Keratinocyte (primary cell): Measurements from ENCODE around the gene SPAG5. TPM values are rescaled to one million over a fixed set of nuclear protein-coding genes. Genes with fewer than 3 reads are reported as not detected.
A peak's percentile ranks its signal among the peaks of the same experiment; 100 is the strongest.

ENCODE experiments used
- DNase-seq: peaks from one replicate; pipeline ENCODE4 v3.0.0-alpha.2; 2011; ENCODE audit warnings: low read depth, missing footprints, low spot score
- FAIRE-seq: peaks from 2 replicates; lab custom pipeline; 2011; peaks lifted over from hg19 to GRCh38; lab: Jason Lieb, UNC
- H2AFZ ChIP-seq: 2 replicates; pipeline ENCODE4 v1.6.0; 2012; ENCODE audit warnings: low read length, control low read depth, inconsistent platforms; ENCODE audit not compliant: control insufficient read depth
- H3K27ac ChIP-seq: 2 replicates; pipeline ENCODE4 v1.5.1; 2011; ENCODE audit warnings: low read length; ENCODE audit not compliant: control insufficient read depth, insufficient read depth
- H3K27me3 ChIP-seq: 3 replicates; pipeline ENCODE4 v1.6.0; 2011; ENCODE audit warnings: low read length; ENCODE audit not compliant: control insufficient read depth, insufficient read depth; ENCODE audit errors: extremely low read depth
- H3K36me3 ChIP-seq, 2 experiments: 2 replicates in 1 of 2; 3 replicates in 1 of 2; pipeline ENCODE4 v1.5.1; 2011; ENCODE audit warnings: low read length in 2 of 2, mild to moderate bottlenecking in 1 of 2; ENCODE audit not compliant: control insufficient read depth in 2 of 2, insufficient read depth in 2 of 2; ENCODE audit errors: extremely low read depth in 1 of 2
- H3K4me1 ChIP-seq: 3 replicates; pipeline ENCODE4 v1.5.1; 2011; ENCODE audit warnings: low read length; ENCODE audit not compliant: control insufficient read depth, insufficient read depth; ENCODE audit errors: extremely low read depth
- H3K4me2 ChIP-seq: 3 replicates; pipeline ENCODE4 v1.6.0; 2011; ENCODE audit warnings: low read depth, low read length; ENCODE audit not compliant: control insufficient read depth, insufficient read depth; ENCODE audit errors: extremely low read depth
- H3K4me3 ChIP-seq, 3 experiments: fragments of 200-600 bp in 1 of 3; sonication (generic) in 1 of 3; 2 replicates in 2 of 3; 3 replicates in 1 of 3; pipeline ENCODE4 v1.5.1; 2011 to 2016; ENCODE audit warnings: low read length in 3 of 3, mild to moderate bottlenecking in 3 of 3, control low read depth in 2 of 3, inconsistent platforms in 1 of 3, low read depth in 1 of 3, mixed read lengths in 1 of 3, mixed run types in 1 of 3, moderate library complexity in 1 of 3; ENCODE audit not compliant: control insufficient read depth in 2 of 3, insufficient read depth in 2 of 3; ENCODE audit errors: extremely low read depth in 1 of 3
- H3K79me2 ChIP-seq: 2 replicates; pipeline ENCODE4 v1.6.0; 2012; ENCODE audit warnings: low read length; ENCODE audit not compliant: control insufficient read depth, insufficient read depth
- H3K9ac ChIP-seq: 3 replicates; pipeline ENCODE4 v1.6.0; 2011; ENCODE audit warnings: low read length; ENCODE audit not compliant: control insufficient read depth, insufficient read depth; ENCODE audit errors: extremely low read depth
- H3K9me1 ChIP-seq: 3 replicates; pipeline ENCODE4 v1.6.0; 2011; ENCODE audit warnings: low read length; ENCODE audit not compliant: control insufficient read depth, insufficient read depth; ENCODE audit errors: extremely low read depth
- H3K9me3 ChIP-seq: 2 replicates; pipeline ENCODE4 v1.5.1; 2012; ENCODE audit warnings: low read depth, low read length; ENCODE audit not compliant: control insufficient read depth
- H4K20me1 ChIP-seq: 3 replicates; pipeline ENCODE4 v1.6.0; 2011; ENCODE audit warnings: low read length; ENCODE audit not compliant: control insufficient read depth, insufficient read depth; ENCODE audit errors: extremely low read depth
- EZH2 ChIP-seq: IDR thresholded peaks from one replicate; pipeline ENCODE4 v1.6.1; 2012; ENCODE audit warnings: inconsistent platforms, mild to moderate bottlenecking, low read length, moderate library complexity
- dilution Hi-C: fragments of 300-500 bp; cut with MboI; formaldehyde crosslinking; loops from one replicate; pipeline ENCODE4 v1.7.0; 2020; ENCODE audit warnings: low sequenced_read_pairs; ENCODE audit not compliant: extremely low pct_ligation_motif_present
- polyA plus RNA-seq, 5 experiments: library from polyadenylated mRNA; depleted of rRNA in 3 of 5; stranded (reverse) in 3 of 5; stranded (forward) in 1 of 5; unstranded in 1 of 5; fragments of >200 nt; gene quantifications; 1 replicate in 1 of 5; 2 replicates in 3 of 5; 3 replicates in 1 of 5; pipeline versions ENCODE4 v1.2.1 to v1.2.3, GENCODE V29; 2011 to 2012; ENCODE audit warnings: missing spikeins in 2 of 5, low read depth in 1 of 5, low replicate concordance in 1 of 5
- TF ChIP-seq, protein P1 (sequence below), 3 experiments: IDR thresholded peaks in 1 of 3; conservative IDR thresholded peaks in 1 of 3; optimal IDR thresholded peaks in 1 of 3; 2 replicates in 2 of 3; 3 replicates in 1 of 3; pipeline versions ENCODE3 to v1.5.1; 2011; ENCODE audit warnings: low read length in 3 of 3, mild to moderate bottlenecking in 3 of 3, moderate library complexity in 2 of 3, control low read depth in 1 of 3, inconsistent platforms in 1 of 3; ENCODE audit not compliant: insufficient read depth in 2 of 3; ENCODE audit errors: extremely low read depth in 1 of 3

Gene SPAG5
- polyA plus RNA-seq, 1 donor (not counting 4 experiments of a cell fraction or from before 2014, with no cell fraction given): 21.1 TPM

DNA sequence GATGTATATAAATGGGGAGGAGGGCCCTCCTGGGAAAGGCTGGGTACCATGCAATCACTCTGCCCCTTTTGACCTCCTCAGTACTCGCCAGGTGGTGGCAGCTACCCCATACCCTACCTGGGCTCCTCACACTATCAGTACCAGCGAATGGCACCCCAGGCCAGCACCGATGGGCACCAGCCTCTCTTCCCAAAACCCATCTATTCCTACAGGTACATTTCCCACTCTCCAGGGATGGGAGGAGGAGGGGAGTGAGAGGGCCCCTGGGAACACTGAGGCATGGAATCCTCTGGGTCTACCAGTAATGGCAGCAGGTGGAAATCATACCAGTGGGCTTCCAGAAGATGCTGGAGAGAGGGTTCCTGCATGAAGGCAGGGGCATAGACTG, 69.8 kb downstream of the SPAG5 start:
- no peak overlapping the region for H3K27ac ChIP-seq
- dilution Hi-C loops: no loop called here

DNA sequence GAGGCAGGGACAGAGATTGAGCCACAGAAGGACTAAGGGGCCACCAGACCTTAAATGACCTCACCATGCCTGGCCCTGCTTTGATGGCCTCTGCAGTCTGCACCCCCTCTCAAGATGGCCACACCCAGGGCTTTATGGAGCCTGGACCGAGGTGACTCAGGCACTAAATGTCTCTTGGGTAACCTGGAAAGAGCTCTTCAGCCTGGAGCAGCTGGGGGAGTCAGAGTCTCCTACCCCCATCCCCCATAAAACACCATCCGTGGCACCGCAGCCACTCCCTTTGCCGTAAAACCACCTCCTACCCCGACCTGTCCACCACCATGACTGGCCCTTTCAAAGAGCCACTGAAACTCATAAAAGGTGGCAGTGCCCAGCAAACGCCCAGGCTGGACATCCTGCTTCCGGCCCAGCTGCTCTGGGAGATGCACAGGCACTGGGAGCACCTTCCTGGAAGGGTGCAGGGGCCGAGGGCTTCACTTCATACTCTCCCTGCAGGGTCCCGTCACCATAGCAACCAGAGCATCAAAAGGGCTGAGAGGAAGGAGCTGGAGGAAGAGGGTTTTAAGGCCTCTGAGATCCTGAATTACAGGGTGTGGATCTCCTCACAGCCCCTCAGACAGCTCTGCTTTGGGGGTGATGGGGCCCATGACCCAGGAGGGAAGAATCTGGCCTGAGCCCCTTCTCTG, 70.4 kb downstream of the SPAG5 start:
- no peak overlapping the region for H2AFZ ChIP-seq
- dilution Hi-C loops: no loop called here
- no peaks in the 10 kb centered on the region for H3K9me3 ChIP-seq
- no peak overlapping the region for H3K9ac ChIP-seq
- H3K27me3 ChIP-seq: peaks cover 8% of the 10 kb centered on the region
- DNase-seq (no peak), FAIRE-seq (no peak)
- no peaks in the 10 kb centered on the region for H3K36me3 ChIP-seq
- TF ChIP-seq, protein P1, sequence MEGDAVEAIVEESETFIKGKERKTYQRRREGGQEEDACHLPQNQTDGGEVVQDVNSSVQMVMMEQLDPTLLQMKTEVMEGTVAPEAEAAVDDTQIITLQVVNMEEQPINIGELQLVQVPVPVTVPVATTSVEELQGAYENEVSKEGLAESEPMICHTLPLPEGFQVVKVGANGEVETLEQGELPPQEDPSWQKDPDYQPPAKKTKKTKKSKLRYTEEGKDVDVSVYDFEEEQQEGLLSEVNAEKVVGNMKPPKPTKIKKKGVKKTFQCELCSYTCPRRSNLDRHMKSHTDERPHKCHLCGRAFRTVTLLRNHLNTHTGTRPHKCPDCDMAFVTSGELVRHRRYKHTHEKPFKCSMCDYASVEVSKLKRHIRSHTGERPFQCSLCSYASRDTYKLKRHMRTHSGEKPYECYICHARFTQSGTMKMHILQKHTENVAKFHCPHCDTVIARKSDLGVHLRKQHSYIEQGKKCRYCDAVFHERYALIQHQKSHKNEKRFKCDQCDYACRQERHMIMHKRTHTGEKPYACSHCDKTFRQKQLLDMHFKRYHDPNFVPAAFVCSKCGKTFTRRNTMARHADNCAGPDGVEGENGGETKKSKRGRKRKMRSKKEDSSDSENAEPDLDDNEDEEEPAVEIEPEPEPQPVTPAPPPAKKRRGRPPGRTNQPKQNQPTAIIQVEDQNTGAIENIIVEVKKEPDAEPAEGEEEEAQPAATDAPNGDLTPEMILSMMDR (optimal IDR thresholded peaks at IDR 0.05 in 1 of 3, IDR thresholded peaks at IDR 0.05 in 1 of 3, conservative IDR thresholded peaks at IDR 0.05 in 1 of 3; ENCODE audit: extremely low read depth in 1 of 3, insufficient read depth in 2 of 3, low read length in 3 of 3): no peak
- TF ChIP-seq EZH2: no peak
- peaks cover 5% of the 10 kb centered on the region for H4K20me1 ChIP-seq
- no peaks in the 10 kb centered on the region for H3K79me2 ChIP-seq
- peak overlapping the region; percentile 27 for H3K4me2 ChIP-seq
- H3K4me1 ChIP-seq: peaks cover 27% of the 10 kb centered on the region
- H3K4me3 ChIP-seq: no peak overlapping the region
- H3K27ac ChIP-seq: no peak overlapping the region
- no peaks in the 10 kb centered on the region for H3K9me1 ChIP-seq

More for the DNA sequence above, 69.8 kb downstream of the SPAG5 start:
- Histone ChIP-seq H3K36me3 (no peaks in the 10 kb centered on the region), H3K9me1 (no peaks in the 10 kb centered on the region), H3K79me2 (no peaks in the 10 kb centered on the region), H3K4me3 (no peak overlapping the region), H3K4me1 (peaks cover 30% of the 10 kb centered on the region), H3K9ac (no peak overlapping the region), H3K9me3 (no peaks in the 10 kb centered on the region), H2AFZ (no peak overlapping the region), H4K20me1 (peaks cover 5% of the 10 kb centered on the region), H3K27me3 (peaks cover 8% of the 10 kb centered on the region), H3K4me2 (no peak overlapping the region)
- TF ChIP-seq EZH2: no peak
- TF ChIP-seq, protein P1 (optimal IDR thresholded peaks at IDR 0.05 in 1 of 3, IDR thresholded peaks at IDR 0.05 in 1 of 3, conservative IDR thresholded peaks at IDR 0.05 in 1 of 3; ENCODE audit: extremely low read depth in 1 of 3, insufficient read depth in 2 of 3, low read length in 3 of 3): no peak
- no peak for DNase-seq
- FAIRE-seq: no peak
